Spleen (tissue), 11 donors: ENCODE measurements around the gene COLGALT1. TPM values are rescaled to one million over a fixed set of nuclear protein-coding genes. Genes with fewer than 3 reads are reported as not detected.
A peak's percentile ranks its signal among the peaks of the same experiment; 100 is the strongest.

Source experiments
- DNase-seq: peaks from one replicate; pipeline ENCODE4 v3.0.0-alpha.2; 2020
- H3K27ac ChIP-seq, 8 donors: fragments of 200-600 bp; sonication (generic) in 7 of 8; 1 replicate in 4 of 8; 2 replicates in 4 of 8; pipeline versions ENCODE4 v1.5.0 to v1.8.0; 2016 to 2021; ENCODE audit warnings: inconsistent platforms in 4 of 8, mild to moderate bottlenecking in 4 of 8, moderate library complexity in 1 of 8
- H3K27me3 ChIP-seq, 7 donors: fragments of 200-600 bp; sonication (generic) in 6 of 7; replicated peaks in 1 of 7; 1 replicate in 4 of 7; 2 replicates in 3 of 7; pipeline versions ENCODE4 v1.5.0 to v1.8.0; 2016 to 2021; ENCODE audit warnings: inconsistent platforms in 3 of 7, mild to moderate bottlenecking in 1 of 7
- H3K36me3 ChIP-seq, 6 donors: fragments of 200-600 bp; sonication (generic) in 5 of 6; 1 replicate in 4 of 6; 2 replicates in 2 of 6; pipeline versions ENCODE4 v1.5.0 to v1.8.0; 2016 to 2021; ENCODE audit warnings: inconsistent platforms in 2 of 6
- H3K4me1 ChIP-seq, 6 donors: fragments of 200-600 bp; sonication (generic) in 5 of 6; 1 replicate in 3 of 6; 2 replicates in 3 of 6; pipeline versions ENCODE4 v1.5.0 to v1.8.0; 2016 to 2021; ENCODE audit warnings: inconsistent platforms in 3 of 6
- H3K4me3 ChIP-seq, 8 donors: fragments of 200-600 bp; sonication (generic) in 7 of 8; 1 replicate in 4 of 8; 2 replicates in 4 of 8; pipeline versions ENCODE4 v1.5.0 to v1.8.0; 2016 to 2021; ENCODE audit warnings: inconsistent platforms in 4 of 8, mild to moderate bottlenecking in 4 of 8, moderate library complexity in 2 of 8
- H3K9me3 ChIP-seq, 8 donors: fragments of 200-600 bp; sonication (generic) in 7 of 8; 1 replicate in 4 of 8; 2 replicates in 4 of 8; pipeline versions ENCODE4 v1.5.0 to v1.8.0; 2016 to 2021; ENCODE audit warnings: inconsistent platforms in 4 of 8
- POLR2A ChIP-seq, 3 donors: fragments of 450-650 bp; IDR thresholded peaks; one replicate each; pipeline ENCODE4 v1.5.1; 2017; ENCODE audit warnings: antibody characterized with exemption in 3 of 3, mild to moderate bottlenecking in 1 of 3
- POLR2AphosphoS5 ChIP-seq, 3 donors: sonication (generic); formaldehyde crosslinking; IDR thresholded peaks; one replicate each; pipeline ENCODE4 v1.5.1; 2017; ENCODE audit warnings: antibody characterized with exemption in 3 of 3
- WGBS, 5 donors: extraction: QIAGEN DNeasy Blood & Tissue Kit in 3 of 5; methylation state at CpG; one replicate each; pipeline versions ENCODE4 v1.1.5 to v1.1.7; 2013 to 2018; 5-methylcytosine and 5-hydroxymethylcytosine counted together
- intact Hi-C: fragments of 100-400 bp; cut with DNase I; formaldehyde crosslinking; loops from one replicate; pipeline ENCODE4 v1.15.0; 2023; ENCODE audit warnings: low total_unique reads
- polyA plus RNA-seq, 3 donors: library from polyadenylated mRNA; stranded (reverse); fragments of 200-250 nt; gene quantifications; one replicate each; pipeline ENCODE4 v1.2.1, GENCODE V29; 2013
- total RNA-seq, 7 donors: library from RNA; depleted of rRNA in 3 of 7; stranded (reverse); fragments of >200 nt in 3 of 7; fragmentation: NEBNext Ultra II Directional in 4 of 7; extraction: Animal tissue kit (Norgen Biotek cat#: 25700) in 4 of 7; gene quantifications; one replicate each; pipeline versions ENCODE4 v1.1.0 to v1.2.1, GENCODE V29; 2016 to 2021
- TF ChIP-seq, protein P1 (sequence below), 11 experiments: fragments of 200-600 bp in 7 of 11; fragments of 450-650 bp in 4 of 11; sonication (generic) in 4 of 11; IDR thresholded peaks in 8 of 11; conservative IDR thresholded peaks in 3 of 11; 1 replicate in 7 of 11; 2 replicates in 4 of 11; pipeline versions ENCODE4 v1.4.0 to v1.8.0; 2016 to 2021; ENCODE audit warnings: antibody characterized with exemption in 11 of 11, inconsistent platforms in 4 of 11, mild to moderate bottlenecking in 1 of 11
- donor health status: healthy with polysubstance abuse.
- donor health status: DM: no; HTN: no; CAD: no; lungs with moderate emphysema.
- donor health status: DM: no; HTN: no; CAD: no.
- donor health status: Bipolar disorder and iron deficiency.
- donor health status: healthy.
- donor health status: DM: no; HTN: no; CAD: no.
- donor health status: DM: yes; HTN: yes; CAD: no.

The COLGALT1 gene
- total and polyA plus RNA-seq, 10 donors, result 52.4 to 146 (median 92.0) TPM

- 54 to 90% (median 71%) methylated on average over 9 of the region's 9 CpGs for WGBS, 5 donors
- H3K27me3 ChIP-seq, result no peaks in the 10 kb centered on the region
- peak overlapping the region in 7 of 8 donors; percentile 86 to 96 (median 92) for H3K27ac ChIP-seq
- intact Hi-C loops, result no loop called here
- peaks cover 0 to 55% (median 37%) of the 10 kb centered on the region in 6 donors for H3K36me3 ChIP-seq
- H3K4me3 ChIP-seq, result peak overlapping the region in 3 of 8 donors; percentile 86 to 99 (median 98)
- peaks cover 11 to 90% (median 63%) of the 10 kb centered on the region in 6 donors for H3K4me1 ChIP-seq
- H3K9me3 ChIP-seq, result no peaks in the 10 kb centered on the region
- no peak for TF ChIP-seq POLR2A (IDR thresholded peaks at IDR 0.05)
- peak in 2 of 3 donors; percentile 32 to 56 for TF ChIP-seq POLR2AphosphoS5 (IDR thresholded peaks at IDR 0.05)
- TF ChIP-seq, protein P1, sequence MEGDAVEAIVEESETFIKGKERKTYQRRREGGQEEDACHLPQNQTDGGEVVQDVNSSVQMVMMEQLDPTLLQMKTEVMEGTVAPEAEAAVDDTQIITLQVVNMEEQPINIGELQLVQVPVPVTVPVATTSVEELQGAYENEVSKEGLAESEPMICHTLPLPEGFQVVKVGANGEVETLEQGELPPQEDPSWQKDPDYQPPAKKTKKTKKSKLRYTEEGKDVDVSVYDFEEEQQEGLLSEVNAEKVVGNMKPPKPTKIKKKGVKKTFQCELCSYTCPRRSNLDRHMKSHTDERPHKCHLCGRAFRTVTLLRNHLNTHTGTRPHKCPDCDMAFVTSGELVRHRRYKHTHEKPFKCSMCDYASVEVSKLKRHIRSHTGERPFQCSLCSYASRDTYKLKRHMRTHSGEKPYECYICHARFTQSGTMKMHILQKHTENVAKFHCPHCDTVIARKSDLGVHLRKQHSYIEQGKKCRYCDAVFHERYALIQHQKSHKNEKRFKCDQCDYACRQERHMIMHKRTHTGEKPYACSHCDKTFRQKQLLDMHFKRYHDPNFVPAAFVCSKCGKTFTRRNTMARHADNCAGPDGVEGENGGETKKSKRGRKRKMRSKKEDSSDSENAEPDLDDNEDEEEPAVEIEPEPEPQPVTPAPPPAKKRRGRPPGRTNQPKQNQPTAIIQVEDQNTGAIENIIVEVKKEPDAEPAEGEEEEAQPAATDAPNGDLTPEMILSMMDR (IDR thresholded peaks at IDR 0.05 in 8 of 11, conservative IDR thresholded peaks at IDR 0.05 in 3 of 11), result no peak
- DNase-seq, result no peak
These were observed 2.0 kb downstream of the COLGALT1 start for GRCh38 chr19:17557466-17557865.

DNA sequence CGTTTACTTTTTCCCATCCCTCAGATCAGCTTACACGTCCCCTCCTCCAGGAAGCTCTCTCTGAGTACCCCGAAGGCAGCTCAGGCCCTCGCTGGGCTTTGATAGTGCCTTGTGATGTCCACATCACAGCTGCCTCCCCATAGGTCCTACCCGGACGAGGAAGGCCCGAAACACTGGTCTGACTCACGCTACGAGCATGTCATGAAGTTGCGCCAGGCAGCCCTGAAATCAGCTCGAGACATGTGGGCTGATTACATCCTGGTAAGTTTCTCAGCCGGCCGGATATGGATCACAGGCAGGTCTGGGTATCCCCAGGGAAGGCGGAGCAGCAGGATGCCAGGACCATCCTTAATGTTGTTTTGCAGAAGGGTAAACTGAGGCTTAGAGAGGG is 4.8 kb downstream of the COLGALT1 start:
- peaks cover 5 to 68% (median 47%) of the 10 kb centered on the region in 6 donors for H3K4me1 ChIP-seq
- no peak for DNase-seq

DNA sequence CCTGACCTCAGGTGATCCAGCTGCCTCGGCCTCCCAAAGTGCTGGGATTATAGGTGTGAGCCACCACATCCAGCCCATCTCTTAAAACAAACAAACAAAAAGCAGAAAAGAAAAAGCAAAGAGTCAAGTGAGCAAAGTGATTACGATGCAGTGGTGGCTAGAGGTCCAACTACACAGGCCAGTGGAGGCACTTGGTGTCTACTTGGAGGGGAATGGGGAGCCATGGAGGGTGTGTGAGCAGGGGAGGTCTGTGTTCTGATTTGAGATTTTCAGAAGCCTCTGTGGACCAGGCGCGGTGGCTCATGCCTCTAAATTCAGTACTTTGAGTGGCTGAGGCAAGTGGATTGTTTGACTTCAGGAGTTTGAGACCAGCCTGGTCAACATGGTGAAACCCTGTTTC is 6.6 kb downstream of the COLGALT1 start:
- intact Hi-C loops, result no loop called here
- no peak overlapping the region for H3K4me3 ChIP-seq
- H3K36me3 ChIP-seq, result peaks cover 0 to 99% (median 78%) of the 10 kb centered on the region in 6 donors
- peak; percentile 33 for DNase-seq
- TF ChIP-seq, protein P1 (IDR thresholded peaks at IDR 0.05 in 8 of 11, conservative IDR thresholded peaks at IDR 0.05 in 3 of 11), result no peak
- no peak for TF ChIP-seq POLR2A (IDR thresholded peaks at IDR 0.05)
- no peak for TF ChIP-seq POLR2AphosphoS5 (IDR thresholded peaks at IDR 0.05)
- peak overlapping the region in 6 of 8 donors; percentile 20 to 95 (median 67) for H3K27ac ChIP-seq
- no peaks in the 10 kb centered on the region for H3K9me3 ChIP-seq
- WGBS, 5 donors, result 93 to 98% (median 95%) methylated on average over 4 of the region's 4 CpGs
- no peaks in the 10 kb centered on the region for H3K27me3 ChIP-seq
- peaks cover 0 to 55% (median 34%) of the 10 kb centered on the region in 6 donors for H3K4me1 ChIP-seq

More for the DNA sequence above, 4.8 kb downstream of the COLGALT1 start:
- no peaks in the 10 kb centered on the region for H3K9me3 ChIP-seq
- intact Hi-C loops, result no loop called here
- WGBS, 5 donors, result 73 to 90% (median 80%) methylated on average over 14 of the region's 14 CpGs
- peaks cover 0 to 81% (median 59%) of the 10 kb centered on the region in 6 donors for H3K36me3 ChIP-seq
- TF ChIP-seq, protein P1 (IDR thresholded peaks at IDR 0.05 in 8 of 11, conservative IDR thresholded peaks at IDR 0.05 in 3 of 11), result no peak
- TF ChIP-seq POLR2AphosphoS5 (IDR thresholded peaks at IDR 0.05), result peak in 2 of 3 donors; percentile 40 to 58
- H3K27me3 ChIP-seq, result no peaks in the 10 kb centered on the region
- H3K27ac ChIP-seq, result peak overlapping the region in 6 of 8 donors; percentile 15 to 95 (median 82)
- no peak overlapping the region for H3K4me3 ChIP-seq

GRCh38 chr19:17562561-17562960 is 7.1 kb downstream of the COLGALT1 start:
- Histone ChIP-seq H3K27me3 (no peaks in the 10 kb centered on the region), H3K9me3 (no peaks in the 10 kb centered on the region), H3K4me1 (peaks cover 0 to 51% (median 29%) of the 10 kb centered on the region in 6 donors), H3K27ac (peak overlapping the region in 5 of 8 donors; percentile 20 to 95 (median 79)), H3K36me3 (peaks cover under 1 to 99% (median 81%) of the 10 kb centered on the region in 6 donors), H3K4me3 (no peak overlapping the region)
- intact Hi-C loops, result no loop called here
- peak; percentile 57 for DNase-seq
- WGBS, 5 donors, result 70 to 82% (median 72%) methylated on average over 11 of the region's 11 CpGs
- TF ChIP-seq POLR2A (IDR thresholded peaks at IDR 0.05), result no peak
- no peak for TF ChIP-seq POLR2AphosphoS5 (IDR thresholded peaks at IDR 0.05)
- TF ChIP-seq, protein P1 (IDR thresholded peaks at IDR 0.05 in 8 of 11, conservative IDR thresholded peaks at IDR 0.05 in 3 of 11), result no peak
